ENCODE results near the gene GALNT1.

GALNT1 gene

GRCh38 chr18:35584735-35585134, 3.2 kb downstream of the GALNT1 start:
- H3K9me3 ChIP-seq (ENCODE audit: low read length): no peaks in the 10 kb centered on the region
- peaks cover 14% of the 10 kb centered on the region for H3K4me1 ChIP-seq (ENCODE audit: insufficient read depth, low read length)
- no peak overlapping the region for H3K4me3 ChIP-seq (ENCODE audit: low read depth in 1 of 2, low read length in 2 of 2)

GRCh38 chr18:35585608-35586007, 4.1 kb downstream of the GALNT1 start:
- Histone ChIP-seq H3K4me1 (ENCODE audit: insufficient read depth, low read length) (peaks cover 14% of the 10 kb centered on the region), H3K9ac (ENCODE audit: low read length) (no peak overlapping the region), H3K27ac (ENCODE audit: low read depth, low read length) (no peak overlapping the region), H3K9me3 (ENCODE audit: low read length) (no peaks in the 10 kb centered on the region), H3K36me3 (ENCODE audit: insufficient read depth, low read length) (no peaks in the 10 kb centered on the region), H3K27me3 (ENCODE audit: control insufficient read depth in 1 of 2, insufficient read depth in 2 of 2, low read length in 2 of 2) (no peaks in the 10 kb centered on the region), H3K4me3 (ENCODE audit: low read depth in 1 of 2, low read length in 2 of 2) (no peak overlapping the region)

More at GRCh38 chr18:35584735-35585134, 3.2 kb downstream of the GALNT1 start:
- H3K27me3 ChIP-seq (ENCODE audit: control insufficient read depth in 1 of 2, insufficient read depth in 2 of 2, low read length in 2 of 2): no peaks in the 10 kb centered on the region
- no peak overlapping the region for H3K9ac ChIP-seq (ENCODE audit: low read length)
- H3K27ac ChIP-seq (ENCODE audit: low read depth, low read length): no peak overlapping the region
- H3K36me3 ChIP-seq (ENCODE audit: insufficient read depth, low read length): no peaks in the 10 kb centered on the region

GRCh38 chr18:35588122-35588521, 6.6 kb downstream of the GALNT1 start:
- Histone ChIP-seq H3K4me3 (ENCODE audit: low read depth in 1 of 2, low read length in 2 of 2) (no peak overlapping the region), H3K27me3 (ENCODE audit: control insufficient read depth in 1 of 2, insufficient read depth in 2 of 2, low read length in 2 of 2) (no peaks in the 10 kb centered on the region), H3K9me3 (ENCODE audit: low read length) (no peaks in the 10 kb centered on the region), H3K9ac (ENCODE audit: low read length) (no peak overlapping the region), H3K27ac (ENCODE audit: low read depth, low read length) (no peak overlapping the region), H3K36me3 (ENCODE audit: insufficient read depth, low read length) (no peaks in the 10 kb centered on the region), H3K4me1 (ENCODE audit: insufficient read depth, low read length) (peaks cover 17% of the 10 kb centered on the region)

- Histone ChIP-seq H3K27me3 (ENCODE audit: control insufficient read depth in 1 of 2, insufficient read depth in 2 of 2, low read length in 2 of 2) (no peaks in the 10 kb centered on the region), H3K4me1 (ENCODE audit: insufficient read depth, low read length) (peaks cover 12% of the 10 kb centered on the region), H3K9ac (ENCODE audit: low read length) (no peak overlapping the region), H3K9me3 (ENCODE audit: low read length) (no peaks in the 10 kb centered on the region), H3K36me3 (ENCODE audit: insufficient read depth, low read length) (no peaks in the 10 kb centered on the region), H3K4me3 (ENCODE audit: low read depth in 1 of 2, low read length in 2 of 2) (no peak overlapping the region), H3K27ac (ENCODE audit: low read depth, low read length) (no peak overlapping the region)
These were observed 7.5 kb downstream of the GALNT1 start for GRCh38 chr18:35588995-35589394.

- no peaks in the 10 kb centered on the region for H3K9me3 ChIP-seq (ENCODE audit: low read length)
- H3K4me3 ChIP-seq (ENCODE audit: low read depth in 1 of 2, low read length in 2 of 2): no peak overlapping the region
- no peaks in the 10 kb centered on the region for H3K36me3 ChIP-seq (ENCODE audit: insufficient read depth, low read length)
- H3K27ac ChIP-seq (ENCODE audit: low read depth, low read length): no peak overlapping the region
- H3K27me3 ChIP-seq (ENCODE audit: control insufficient read depth in 1 of 2, insufficient read depth in 2 of 2, low read length in 2 of 2): no peaks in the 10 kb centered on the region
- H3K4me1 ChIP-seq (ENCODE audit: insufficient read depth, low read length): peaks cover 13% of the 10 kb centered on the region
- no peak overlapping the region for H3K9ac ChIP-seq (ENCODE audit: low read length)
These were observed 8.0 kb downstream of the GALNT1 start for GRCh38 chr18:35589546-35589945.

GRCh38 chr18:35590935-35591334, 9.4 kb downstream of the GALNT1 start:
- Histone ChIP-seq H3K4me1 (ENCODE audit: insufficient read depth, low read length) (peaks cover 17% of the 10 kb centered on the region), H3K27me3 (ENCODE audit: control insufficient read depth in 1 of 2, insufficient read depth in 2 of 2, low read length in 2 of 2) (no peaks in the 10 kb centered on the region), H3K36me3 (ENCODE audit: insufficient read depth, low read length) (no peaks in the 10 kb centered on the region), H3K4me3 (ENCODE audit: low read depth in 1 of 2, low read length in 2 of 2) (no peak overlapping the region), H3K9ac (ENCODE audit: low read length) (no peak overlapping the region), H3K27ac (ENCODE audit: low read depth, low read length) (no peak overlapping the region), H3K9me3 (ENCODE audit: low read length) (no peaks in the 10 kb centered on the region)

- H3K27ac ChIP-seq (ENCODE audit: low read depth, low read length): no peak overlapping the region
- H3K4me3 ChIP-seq (ENCODE audit: low read depth in 1 of 2, low read length in 2 of 2): no peak overlapping the region
- no peaks in the 10 kb centered on the region for H3K9me3 ChIP-seq (ENCODE audit: low read length)
- no peak overlapping the region for H3K9ac ChIP-seq (ENCODE audit: low read length)
- H3K4me1 ChIP-seq (ENCODE audit: insufficient read depth, low read length): peaks cover 17% of the 10 kb centered on the region
- H3K27me3 ChIP-seq (ENCODE audit: control insufficient read depth in 1 of 2, insufficient read depth in 2 of 2, low read length in 2 of 2): no peaks in the 10 kb centered on the region
- no peaks in the 10 kb centered on the region for H3K36me3 ChIP-seq (ENCODE audit: insufficient read depth, low read length)
These were observed 10.8 kb downstream of the GALNT1 start for GRCh38 chr18:35592298-35592697.

- Histone ChIP-seq H3K9me3 (ENCODE audit: low read length) (no peaks in the 10 kb centered on the region), H3K9ac (ENCODE audit: low read length) (no peak overlapping the region), H3K4me3 (ENCODE audit: low read depth in 1 of 2, low read length in 2 of 2) (no peak overlapping the region), H3K36me3 (ENCODE audit: insufficient read depth, low read length) (no peaks in the 10 kb centered on the region), H3K4me1 (ENCODE audit: insufficient read depth, low read length) (peaks cover 17% of the 10 kb centered on the region), H3K27me3 (ENCODE audit: control insufficient read depth in 1 of 2, insufficient read depth in 2 of 2, low read length in 2 of 2) (no peaks in the 10 kb centered on the region), H3K27ac (ENCODE audit: low read depth, low read length) (no peak overlapping the region)
These were observed 12.3 kb downstream of the GALNT1 start for GRCh38 chr18:35593859-35594258.

GRCh38 chr18:35597758-35598157, 16.2 kb downstream of the GALNT1 start:
- H3K27me3 ChIP-seq (ENCODE audit: control insufficient read depth in 1 of 2, insufficient read depth in 2 of 2, low read length in 2 of 2): no peaks in the 10 kb centered on the region
- H3K9ac ChIP-seq (ENCODE audit: low read length): no peak overlapping the region
- H3K27ac ChIP-seq (ENCODE audit: low read depth, low read length): no peak overlapping the region
- no peak overlapping the region for H3K4me3 ChIP-seq (ENCODE audit: low read depth in 1 of 2, low read length in 2 of 2)
- no peaks in the 10 kb centered on the region for H3K9me3 ChIP-seq (ENCODE audit: low read length)
- no peaks in the 10 kb centered on the region for H3K36me3 ChIP-seq (ENCODE audit: insufficient read depth, low read length)
- peaks cover 5% of the 10 kb centered on the region for H3K4me1 ChIP-seq (ENCODE audit: insufficient read depth, low read length)

GRCh38 chr18:35602193-35602820, 20.8 kb downstream of the GALNT1 start:
- H3K9ac ChIP-seq (ENCODE audit: low read length): no peak overlapping the region
- H3K27ac ChIP-seq (ENCODE audit: low read depth, low read length): no peak overlapping the region
- H3K4me1 ChIP-seq (ENCODE audit: insufficient read depth, low read length): peaks cover 10% of the 10 kb centered on the region
- H3K27me3 ChIP-seq (ENCODE audit: control insufficient read depth in 1 of 2, insufficient read depth in 2 of 2, low read length in 2 of 2): no peaks in the 10 kb centered on the region
- no peak overlapping the region for H3K4me3 ChIP-seq (ENCODE audit: low read depth in 1 of 2, low read length in 2 of 2)
- H3K9me3 ChIP-seq (ENCODE audit: low read length): no peaks in the 10 kb centered on the region
- H3K36me3 ChIP-seq (ENCODE audit: insufficient read depth, low read length): no peaks in the 10 kb centered on the region

- Histone ChIP-seq H3K4me3 (ENCODE audit: low read depth in 1 of 2, low read length in 2 of 2) (no peak overlapping the region), H3K36me3 (ENCODE audit: insufficient read depth, low read length) (no peaks in the 10 kb centered on the region), H3K9me3 (ENCODE audit: low read length) (no peaks in the 10 kb centered on the region), H3K4me1 (ENCODE audit: insufficient read depth, low read length) (peaks cover 10% of the 10 kb centered on the region), H3K9ac (ENCODE audit: low read length) (no peak overlapping the region), H3K27me3 (ENCODE audit: control insufficient read depth in 1 of 2, insufficient read depth in 2 of 2, low read length in 2 of 2) (no peaks in the 10 kb centered on the region), H3K27ac (ENCODE audit: low read depth, low read length) (no peak overlapping the region)
These were observed 21.5 kb downstream of the GALNT1 start for GRCh38 chr18:35603008-35603407.

GRCh38 chr18:35603528-35603927, 22.0 kb downstream of the GALNT1 start:
- Histone ChIP-seq H3K4me3 (ENCODE audit: low read depth in 1 of 2, low read length in 2 of 2) (no peak overlapping the region), H3K9ac (ENCODE audit: low read length) (no peak overlapping the region), H3K27me3 (ENCODE audit: control insufficient read depth in 1 of 2, insufficient read depth in 2 of 2, low read length in 2 of 2) (no peaks in the 10 kb centered on the region), H3K4me1 (ENCODE audit: insufficient read depth, low read length) (peaks cover 10% of the 10 kb centered on the region), H3K36me3 (ENCODE audit: insufficient read depth, low read length) (no peaks in the 10 kb centered on the region), H3K27ac (ENCODE audit: low read depth, low read length) (no peak overlapping the region), H3K9me3 (ENCODE audit: low read length) (no peaks in the 10 kb centered on the region)

All from muscle layer of colon (tissue), 2 donors.